Neuronal stem cell (in vitro differentiated cells): ENCODE data around the gene ART1.

Source experiments
- DNase-seq: peaks from one replicate; pipeline ENCODE4 v3.0.0-alpha.2; 2013; ENCODE audit warnings: low spot score
- H2AFZ ChIP-seq: one replicate; pipeline ENCODE4 v1.6.1; 2013; ENCODE audit warnings: mild to moderate bottlenecking, low read length, inconsistent platforms
- H2AK5ac ChIP-seq: 2 replicates; pipeline ENCODE4 v1.6.1; 2013; ENCODE audit warnings: low read depth, mild to moderate bottlenecking, inconsistent platforms, low read length, moderate library complexity, mixed read lengths
- H2BK120ac ChIP-seq: 2 replicates; pipeline ENCODE4 v1.6.1; 2013; ENCODE audit warnings: low read depth, mild to moderate bottlenecking, inconsistent platforms, low read length, moderate library complexity, mixed read lengths
- H2BK12ac ChIP-seq: one replicate; pipeline ENCODE4 v1.6.1; 2013; ENCODE audit warnings: low read length, inconsistent platforms
- H2BK15ac ChIP-seq: 2 replicates; pipeline ENCODE4 v1.6.1; 2013; ENCODE audit warnings: mild to moderate bottlenecking, low read length, inconsistent platforms, mixed read lengths
- H2BK5ac ChIP-seq: one replicate; pipeline ENCODE4 v1.6.1; 2013; ENCODE audit warnings: inconsistent platforms, mild to moderate bottlenecking, low read length, moderate library complexity
- H3K14ac ChIP-seq: one replicate; pipeline ENCODE4 v1.6.1; 2013; ENCODE audit warnings: low read length, inconsistent platforms
- H3K18ac ChIP-seq: 2 replicates; pipeline ENCODE4 v1.6.1; 2013; ENCODE audit warnings: low read length, inconsistent platforms
- H3K23ac ChIP-seq: 2 replicates; pipeline ENCODE4 v1.6.1; 2013; ENCODE audit warnings: low read depth, mild to moderate bottlenecking, mixed read lengths, low read length, inconsistent platforms; ENCODE audit not compliant: poor library complexity
- H3K27ac ChIP-seq: replicated peaks from 3 replicates; pipeline ENCODE4 v1.5.1; 2013; ENCODE audit warnings: low read length, inconsistent platforms
- H3K27me3 ChIP-seq, 3 experiments: 2 replicates each; pipeline ENCODE4 v1.6.1; 2013; ENCODE audit warnings: low read length in 3 of 3, mild to moderate bottlenecking in 2 of 3, inconsistent platforms in 1 of 3, low read depth in 1 of 3, mixed read lengths in 1 of 3, moderate library complexity in 1 of 3; ENCODE audit not compliant: control insufficient read depth in 3 of 3, insufficient read depth in 3 of 3
- H3K36me3 ChIP-seq, 2 donors: replicated peaks in 1 of 2; 2 replicates each; pipeline ENCODE4 v1.6.1; 2013; ENCODE audit warnings: low read length in 2 of 2; ENCODE audit not compliant: control insufficient read depth in 2 of 2, insufficient read depth in 2 of 2
- H3K4ac ChIP-seq: 2 replicates; pipeline ENCODE4 v1.6.1; 2013; ENCODE audit warnings: inconsistent platforms, mild to moderate bottlenecking, low read length, moderate library complexity
- H3K4me1 ChIP-seq, 2 donors: 1 replicate in 1 of 2; 2 replicates in 1 of 2; pipeline ENCODE4 v1.6.1; 2013; ENCODE audit warnings: low read length in 2 of 2, low read depth in 1 of 2; ENCODE audit not compliant: control insufficient read depth in 2 of 2, insufficient read depth in 1 of 2
- H3K4me2 ChIP-seq: one replicate; pipeline ENCODE4 v1.6.1; 2013; ENCODE audit warnings: mild to moderate bottlenecking, low read length, inconsistent platforms; ENCODE audit not compliant: insufficient read depth, poor library complexity, severe bottlenecking
- H3K4me3 ChIP-seq, 2 donors: 2 replicates each; pipeline ENCODE4 v1.5.1; 2013; ENCODE audit warnings: low read length in 2 of 2, mild to moderate bottlenecking in 2 of 2, inconsistent platforms in 1 of 2, moderate library complexity in 1 of 2
- H3K79me1 ChIP-seq: one replicate; pipeline ENCODE4 v1.6.1; 2013; ENCODE audit warnings: low read depth, mild to moderate bottlenecking, inconsistent platforms, low read length, moderate library complexity
- H3K9ac ChIP-seq: one replicate; pipeline ENCODE4 v1.6.1; 2013; ENCODE audit warnings: mild to moderate bottlenecking, low read depth, low read length, inconsistent platforms; ENCODE audit not compliant: poor library complexity
- H3K9me3 ChIP-seq, 2 donors: replicated peaks in 1 of 2; 2 replicates each; pipeline versions ENCODE3 to v1.6.1; 2013; ENCODE audit warnings: low read length in 2 of 2, mild to moderate bottlenecking in 2 of 2, inconsistent platforms in 1 of 2, low read depth in 1 of 2, mixed read lengths in 1 of 2, moderate library complexity in 1 of 2; ENCODE audit not compliant: control insufficient read depth in 2 of 2, insufficient read depth in 1 of 2
- H4K8ac ChIP-seq: one replicate; pipeline ENCODE4 v1.6.1; 2013; ENCODE audit warnings: low read depth, mild to moderate bottlenecking, inconsistent platforms, low read length, moderate library complexity
- H4K91ac ChIP-seq: one replicate; pipeline ENCODE4 v1.6.1; 2013; ENCODE audit warnings: low read length, low read depth, mild to moderate bottlenecking, inconsistent platforms; ENCODE audit not compliant: poor library complexity
- WGBS, 2 donors: extraction: QIAGEN DNeasy Blood & Tissue Kit; methylation state at CpG; one replicate each; pipeline ENCODE4 v1.1.7; 2013; ENCODE audit warnings: missing lambda C conversion rate in 2 of 2, mixed read lengths in 1 of 2; ENCODE audit not compliant: insufficient read length in 2 of 2, insufficient replicate concordance in 1 of 2; ENCODE audit errors: extremely low coverage in 2 of 2; 5-methylcytosine and 5-hydroxymethylcytosine counted together

Gene ART1

GRCh38 chr11:3616721-3617460 lies 28.0 kb upstream of the ART1 start:
- H3K36me3 ChIP-seq, result no peaks in the 10 kb centered on the region
- no peak overlapping the region for H4K91ac ChIP-seq
- H3K9ac ChIP-seq, result peak overlapping the region; percentile 54
- H3K14ac ChIP-seq, result peak overlapping the region; percentile 48
- H2BK15ac ChIP-seq, result no peak overlapping the region
- WGBS, 2 donors, result no CpG with 5 or more reads among the region's 25 CpGs
- peak overlapping the region; percentile 65 for H2BK12ac ChIP-seq
- peak overlapping the region; percentile 73 for H2AFZ ChIP-seq
- H3K27ac ChIP-seq, result no peak overlapping the region
- no peak overlapping the region for H4K8ac ChIP-seq
- H3K79me1 ChIP-seq, result no peaks in the 10 kb centered on the region
- H3K18ac ChIP-seq, result peak overlapping the region; percentile 91
- no peak overlapping the region for H3K23ac ChIP-seq
- H2BK120ac ChIP-seq, result peak overlapping the region; percentile 38
- H3K4ac ChIP-seq, result no peak overlapping the region
- H2AK5ac ChIP-seq, result peak overlapping the region; percentile 83
- no peaks in the 10 kb centered on the region for H3K9me3 ChIP-seq
- H2BK5ac ChIP-seq, result peak overlapping the region; percentile 85
- H3K4me3 ChIP-seq, result no peak overlapping the region
- no peak overlapping the region for H3K4me2 ChIP-seq
- no peak for DNase-seq
- peaks cover 0 to 5% of the 10 kb centered on the region in 2 donors for H3K4me1 ChIP-seq
- H3K27me3 ChIP-seq, result no peaks in the 10 kb centered on the region

- H4K91ac ChIP-seq, result no peak overlapping the region
- no peaks in the 10 kb centered on the region for H3K27me3 ChIP-seq
- no peaks in the 10 kb centered on the region for H3K79me1 ChIP-seq
- no peak overlapping the region for H2BK12ac ChIP-seq
- H3K27ac ChIP-seq, result no peak overlapping the region
- H2AK5ac ChIP-seq, result no peak overlapping the region
- no peak overlapping the region for H3K14ac ChIP-seq
- H3K4ac ChIP-seq, result no peak overlapping the region
- H2AFZ ChIP-seq, result peak overlapping the region; percentile 24
- peaks cover 0 to 5% of the 10 kb centered on the region in 2 donors for H3K4me1 ChIP-seq
- no peak overlapping the region for H2BK15ac ChIP-seq
- no peaks in the 10 kb centered on the region for H3K9me3 ChIP-seq
- no peak overlapping the region for H3K9ac ChIP-seq
- no peak overlapping the region for H3K23ac ChIP-seq
- no peak overlapping the region for H3K4me3 ChIP-seq
- H3K4me2 ChIP-seq, result no peak overlapping the region
- H3K36me3 ChIP-seq, result no peaks in the 10 kb centered on the region
- no CpG with 5 or more reads among the region's 8 CpGs for WGBS, 2 donors
- no peak overlapping the region for H2BK120ac ChIP-seq
- no peak for DNase-seq
- no peak overlapping the region for H4K8ac ChIP-seq
- H2BK5ac ChIP-seq, result no peak overlapping the region
- no peak overlapping the region for H3K18ac ChIP-seq
Observed at GRCh38 chr11:3617990-3618389, 26.9 kb upstream of the ART1 start.

- Histone ChIP-seq H3K4me2 (no peak overlapping the region), H3K27me3 (no peaks in the 10 kb centered on the region), H3K79me1 (no peaks in the 10 kb centered on the region), H2AFZ (no peak overlapping the region), H3K4me3 (no peak overlapping the region), H2BK15ac (no peak overlapping the region), H3K4me1 (no peaks in the 10 kb centered on the region), H3K9me3 (no peaks in the 10 kb centered on the region), H2BK120ac (no peak overlapping the region), H3K9ac (no peak overlapping the region), H3K36me3 (no peaks in the 10 kb centered on the region), H3K18ac (peak overlapping the region; percentile 32), H2BK12ac (no peak overlapping the region), H3K23ac (no peak overlapping the region), H3K27ac (no peak overlapping the region), H4K8ac (no peak overlapping the region), H2AK5ac (no peak overlapping the region), H3K4ac (no peak overlapping the region), H4K91ac (no peak overlapping the region), H3K14ac (no peak overlapping the region), H2BK5ac (no peak overlapping the region)
- WGBS, 2 donors, result no CpG with 5 or more reads among the region's 4 CpGs
- DNase-seq, result no peak
Observed at GRCh38 chr11:3622521-3622920, 22.4 kb upstream of the ART1 start.

- no peak overlapping the region for H3K23ac ChIP-seq
Observed at GRCh38 chr11:3623121-3623520, 21.8 kb upstream of the ART1 start.

More at GRCh38 chr11:3623121-3623520, 21.8 kb upstream of the ART1 start:
- no peaks in the 10 kb centered on the region for H3K9me3 ChIP-seq
- H2BK5ac ChIP-seq, result no peak overlapping the region
- H3K18ac ChIP-seq, result no peak overlapping the region
- H3K36me3 ChIP-seq, result no peaks in the 10 kb centered on the region
- H2BK120ac ChIP-seq, result no peak overlapping the region
- no peak overlapping the region for H3K9ac ChIP-seq
- no peak overlapping the region for H2AK5ac ChIP-seq
- H3K27ac ChIP-seq, result no peak overlapping the region
- DNase-seq, result no peak
- H4K8ac ChIP-seq, result no peak overlapping the region
- no CpG with 5 or more reads among the region's 5 CpGs for WGBS, 2 donors
- H3K4me2 ChIP-seq, result no peak overlapping the region
- H4K91ac ChIP-seq, result no peak overlapping the region
- H3K4ac ChIP-seq, result no peak overlapping the region
- H2AFZ ChIP-seq, result no peak overlapping the region
- no peak overlapping the region for H3K14ac ChIP-seq
- no peaks in the 10 kb centered on the region for H3K79me1 ChIP-seq
- no peak overlapping the region for H2BK12ac ChIP-seq
- no peak overlapping the region for H2BK15ac ChIP-seq
- H3K27me3 ChIP-seq, result no peaks in the 10 kb centered on the region
- H3K4me1 ChIP-seq, result no peaks in the 10 kb centered on the region
- H3K4me3 ChIP-seq, result no peak overlapping the region
